ENCODE data around the gene ANKRD10.

ANKRD10 gene

GRCh38 chr13:110835721-110836604, 78.9 kb downstream of the ANKRD10 start:
- DNase-seq (ENCODE audit: low spot score), result no peak
- in situ Hi-C loops (cut with MboI; ENCODE audit: low sequenced_read_pairs, unreplicated experiment), result loop anchor here (25.0 kb wide), 1 partner anchor 599 kb away; no protein-coding TSS in a partner anchor
- TF ChIP-seq, protein P1, sequence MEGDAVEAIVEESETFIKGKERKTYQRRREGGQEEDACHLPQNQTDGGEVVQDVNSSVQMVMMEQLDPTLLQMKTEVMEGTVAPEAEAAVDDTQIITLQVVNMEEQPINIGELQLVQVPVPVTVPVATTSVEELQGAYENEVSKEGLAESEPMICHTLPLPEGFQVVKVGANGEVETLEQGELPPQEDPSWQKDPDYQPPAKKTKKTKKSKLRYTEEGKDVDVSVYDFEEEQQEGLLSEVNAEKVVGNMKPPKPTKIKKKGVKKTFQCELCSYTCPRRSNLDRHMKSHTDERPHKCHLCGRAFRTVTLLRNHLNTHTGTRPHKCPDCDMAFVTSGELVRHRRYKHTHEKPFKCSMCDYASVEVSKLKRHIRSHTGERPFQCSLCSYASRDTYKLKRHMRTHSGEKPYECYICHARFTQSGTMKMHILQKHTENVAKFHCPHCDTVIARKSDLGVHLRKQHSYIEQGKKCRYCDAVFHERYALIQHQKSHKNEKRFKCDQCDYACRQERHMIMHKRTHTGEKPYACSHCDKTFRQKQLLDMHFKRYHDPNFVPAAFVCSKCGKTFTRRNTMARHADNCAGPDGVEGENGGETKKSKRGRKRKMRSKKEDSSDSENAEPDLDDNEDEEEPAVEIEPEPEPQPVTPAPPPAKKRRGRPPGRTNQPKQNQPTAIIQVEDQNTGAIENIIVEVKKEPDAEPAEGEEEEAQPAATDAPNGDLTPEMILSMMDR (IDR thresholded peaks at IDR 0.05; ENCODE audit: borderline replicate concordance, control extremely low read depth, extremely low read depth, insufficient read depth, missing control alignments), result no peak

DNA sequence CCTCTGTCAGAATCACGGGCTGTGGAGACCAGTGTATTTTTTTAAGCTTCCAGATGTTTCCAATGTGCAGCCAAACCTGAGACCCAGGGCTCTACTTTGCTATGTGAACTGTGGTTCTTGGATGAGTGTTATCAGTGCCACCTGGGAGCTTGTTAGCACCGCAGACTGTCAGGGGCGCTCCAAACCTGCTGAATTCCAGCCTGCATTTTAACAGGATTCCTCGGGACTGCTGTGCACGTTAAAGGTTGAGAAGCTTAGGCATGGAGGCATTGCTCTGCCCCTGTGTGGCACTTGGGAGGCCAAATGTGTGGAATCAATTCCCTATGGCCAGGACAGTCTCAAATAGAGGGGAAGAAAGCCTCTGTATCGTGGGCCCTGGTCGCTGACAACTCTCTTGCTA, 80.3 kb downstream of the ANKRD10 start:
- TF ChIP-seq, protein P1 (IDR thresholded peaks at IDR 0.05; ENCODE audit: borderline replicate concordance, control extremely low read depth, extremely low read depth, insufficient read depth, missing control alignments), result no peak
- in situ Hi-C loops (cut with MboI; ENCODE audit: low sequenced_read_pairs, unreplicated experiment), result loop anchor here (25.0 kb wide), 1 partner anchor 597 kb away; no protein-coding TSS in a partner anchor

GRCh38 chr13:110832531-110832930, 82.3 kb downstream of the ANKRD10 start:
- TF ChIP-seq, protein P1 (IDR thresholded peaks at IDR 0.05; ENCODE audit: borderline replicate concordance, control extremely low read depth, extremely low read depth, insufficient read depth, missing control alignments), result no peak
- in situ Hi-C loops (cut with MboI; ENCODE audit: low sequenced_read_pairs, unreplicated experiment), result loop anchor here (25.0 kb wide), 1 partner anchor 595 kb away; no protein-coding TSS in a partner anchor
- no peak for DNase-seq (ENCODE audit: low spot score)

More for the DNA sequence above, 80.3 kb downstream of the ANKRD10 start:
- no peak for DNase-seq (ENCODE audit: low spot score)

DNA sequence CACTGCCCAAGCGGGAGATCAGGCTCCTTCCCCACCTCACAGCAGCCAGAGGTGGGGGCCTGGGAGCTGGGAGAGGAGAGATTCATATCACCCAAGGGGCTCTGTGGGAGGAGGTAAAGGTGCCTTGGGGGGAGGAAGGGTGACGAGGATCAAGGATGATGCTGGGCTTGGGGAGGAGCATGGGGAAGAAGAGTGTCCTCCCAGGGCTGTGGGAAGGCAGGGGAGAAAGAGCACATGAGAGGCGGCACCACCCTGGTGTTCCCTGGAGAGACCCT, 82.7 kb downstream of the ANKRD10 start:
- no peak for DNase-seq (ENCODE audit: low spot score)
- TF ChIP-seq, protein P1 (IDR thresholded peaks at IDR 0.05; ENCODE audit: borderline replicate concordance, control extremely low read depth, extremely low read depth, insufficient read depth, missing control alignments), result no peak
- in situ Hi-C loops (cut with MboI; ENCODE audit: low sequenced_read_pairs, unreplicated experiment), result loop anchor here (25.0 kb wide), 1 partner anchor 595 kb away; no protein-coding TSS in a partner anchor

DNA sequence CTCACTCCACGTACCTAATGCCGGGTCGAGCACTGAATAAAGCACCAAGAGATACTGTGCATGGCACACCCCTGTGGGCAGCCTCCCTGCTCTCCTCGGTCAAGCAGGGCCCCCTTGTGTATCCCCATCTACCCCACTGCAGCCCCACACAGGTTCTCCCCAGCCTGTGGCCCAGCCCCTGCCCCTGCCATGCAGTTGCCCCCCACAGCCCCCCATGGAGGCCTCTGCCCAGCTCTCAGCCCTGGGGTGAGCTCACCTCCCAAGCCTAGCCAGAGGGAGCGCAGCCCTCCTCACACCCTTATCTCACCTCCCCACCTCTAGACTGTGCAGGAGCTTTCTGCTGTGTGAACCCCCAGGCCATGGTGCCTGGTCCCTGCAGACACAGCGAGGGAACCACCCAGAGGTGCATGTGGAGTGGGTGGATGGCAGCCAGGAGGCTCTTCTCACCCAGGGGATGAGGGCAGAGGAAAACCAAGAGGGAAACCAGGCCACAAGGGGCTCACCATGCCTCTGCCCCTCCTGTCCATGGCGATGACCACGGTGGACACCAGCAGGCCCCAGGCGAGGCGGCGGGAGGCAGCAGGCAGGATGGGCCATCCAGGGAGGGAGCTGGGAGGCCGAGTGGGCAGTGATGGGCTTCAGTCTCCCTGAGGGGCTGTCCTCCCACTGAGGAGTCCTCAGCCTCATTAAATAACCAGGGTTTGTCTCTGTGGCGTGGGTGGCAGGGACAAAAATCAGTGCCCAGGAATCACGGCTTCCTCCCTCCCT, 83.2 kb downstream of the ANKRD10 start:
- TF ChIP-seq, protein P1 (IDR thresholded peaks at IDR 0.05; ENCODE audit: borderline replicate concordance, control extremely low read depth, extremely low read depth, insufficient read depth, missing control alignments), result no peak
- no peak for DNase-seq (ENCODE audit: low spot score)
- in situ Hi-C loops (cut with MboI; ENCODE audit: low sequenced_read_pairs, unreplicated experiment), result loop anchor here (25.0 kb wide), 1 partner anchor 594 kb away; no protein-coding TSS in a partner anchor

DNA sequence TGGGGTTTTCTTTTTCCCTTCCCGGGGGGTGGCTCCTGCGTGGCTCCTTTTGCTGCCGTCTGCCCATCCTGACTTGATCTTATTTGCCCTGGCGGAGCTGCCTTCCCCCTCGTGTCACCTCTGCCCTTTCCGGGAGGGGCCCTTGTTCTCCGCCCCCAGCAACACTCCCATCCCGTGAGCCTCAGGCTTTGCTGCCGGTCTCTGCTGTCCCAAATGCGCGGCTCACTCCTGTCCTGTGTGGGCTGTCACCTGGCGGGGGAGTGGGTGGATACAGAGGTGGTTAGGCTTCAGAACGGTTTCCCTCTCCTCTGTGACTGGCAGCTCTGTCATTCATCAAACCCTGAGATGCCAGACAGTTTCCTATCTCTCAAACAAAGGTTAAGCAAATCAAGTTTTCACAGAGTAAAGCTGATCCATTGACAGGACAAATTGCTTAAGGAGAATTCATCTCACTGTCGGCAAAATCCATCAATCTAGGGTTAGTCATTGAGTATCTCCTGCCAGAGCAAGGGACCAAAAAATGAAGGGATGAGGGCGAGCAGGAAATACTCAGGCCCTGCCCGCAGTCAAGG, 84.0 kb downstream of the ANKRD10 start:
- no peak for DNase-seq (ENCODE audit: low spot score)
- TF ChIP-seq, protein P1 (IDR thresholded peaks at IDR 0.05; ENCODE audit: borderline replicate concordance, control extremely low read depth, extremely low read depth, insufficient read depth, missing control alignments), result no peak
- in situ Hi-C loops (cut with MboI; ENCODE audit: low sequenced_read_pairs, unreplicated experiment), result loop anchor here (25.0 kb wide), 1 partner anchor 594 kb away; no protein-coding TSS in a partner anchor
